ENCODE measurements around the gene KIRREL2.
"Not testable (repeated sequence)": the region's sequence is repeated elsewhere in the genome, so short reads cannot be mapped to it uniquely, and the experiment has no call there.

The KIRREL2 gene

GRCh38 chr19:35856546-35857149 lies at the start of gene KIRREL2:
Gene KIRREL2, plus strand, starts transcription at chr19:35856911. Its CDS starts 209 bp downstream, at chr19:35857120.
- no peak for DNase-seq (ENCODE audit: low read depth, low spot score)

GRCh38 chr19:35807633-35808032 lies 49.1 kb upstream of the KIRREL2 start:
- no peak for DNase-seq (ENCODE audit: low read depth, low spot score)

GRCh38 chr19:35811317-35812219 lies 45.1 kb upstream of the KIRREL2 start:
- no peak for DNase-seq (ENCODE audit: low read depth, low spot score)

- DNase-seq (ENCODE audit: low read depth, low spot score), result no peak
Observed at GRCh38 chr19:35812220-35813042, 44.3 kb upstream of the KIRREL2 start, which contains the start of gene PRODH2. Gene PRODH2, minus strand, starts transcription at chr19:35812845. Its CDS starts 40 bp downstream, at chr19:35812805.

- DNase-seq (ENCODE audit: low read depth, low spot score), result no peak
Observed at GRCh38 chr19:35813043-35813890, 43.4 kb upstream of the KIRREL2 start.

GRCh38 chr19:35816262-35816661 lies 40.4 kb upstream of the KIRREL2 start:
- no peak for DNase-seq (ENCODE audit: low read depth, low spot score)

GRCh38 chr19:35816846-35817245 lies 39.9 kb upstream of the KIRREL2 start:
- DNase-seq (ENCODE audit: low read depth, low spot score), result no peak

- no peak for DNase-seq (ENCODE audit: low read depth, low spot score)
Observed at GRCh38 chr19:35818445-35818844, 38.3 kb upstream of the KIRREL2 start.

GRCh38 chr19:35822579-35822978 lies 34.1 kb upstream of the KIRREL2 start:
- DNase-seq (ENCODE audit: low read depth, low spot score), result no peak

GRCh38 chr19:35824150-35824549 lies 32.6 kb upstream of the KIRREL2 start:
- DNase-seq (ENCODE audit: low read depth, low spot score), result no peak

GRCh38 chr19:35828692-35829301 lies 27.9 kb upstream of the KIRREL2 start:
- DNase-seq (ENCODE audit: low read depth, low spot score), result no peak

GRCh38 chr19:35830986-35831385 lies 25.7 kb upstream of the KIRREL2 start:
- DNase-seq (ENCODE audit: low read depth, low spot score), result no peak

- no peak for DNase-seq (ENCODE audit: low read depth, low spot score)
Observed at GRCh38 chr19:35832054-35832453, 24.7 kb upstream of the KIRREL2 start.

GRCh38 chr19:35833972-35834371 lies 22.7 kb upstream of the KIRREL2 start:
- DNase-seq (ENCODE audit: low read depth, low spot score), result no peak

GRCh38 chr19:35836096-35836495 lies 20.6 kb upstream of the KIRREL2 start:
- DNase-seq (ENCODE audit: low read depth, low spot score), result not testable (repeated sequence)

GRCh38 chr19:35841961-35842595 lies 14.6 kb upstream of the KIRREL2 start:
- DNase-seq (ENCODE audit: low read depth, low spot score), result no peak

GRCh38 chr19:35842666-35843272 lies 13.9 kb upstream of the KIRREL2 start:
- DNase-seq (ENCODE audit: low read depth, low spot score), result no peak

GRCh38 chr19:35843676-35844481 lies 12.8 kb upstream of the KIRREL2 start:
- no peak for DNase-seq (ENCODE audit: low read depth, low spot score)

Data from activated CD4-positive, CD25-positive, alpha-beta regulatory T cell treated with anti-CD3 and anti-CD28 coated beads, Interleukin-2, amount 50 U/mL, for 16 hours (primary cell).